K562 (cell line): ENCODE data around the gene IL27RA. TPM values are rescaled to one million over a fixed set of nuclear protein-coding genes. Genes with fewer than 3 reads are reported as not detected.

ENCODE experiments used
- BRD9 ChIP-seq: fragments of 450-650 bp; IDR thresholded peaks from 2 replicates; pipeline ENCODE4 v1.6.1; 2018; ENCODE audit warnings: low read depth; ENCODE audit not compliant: partially characterized antibody
- CBX1 ChIP-seq: sonication (generic); IDR thresholded peaks from 2 replicates; pipeline ENCODE4 v1.6.1; 2016; ENCODE audit warnings: antibody characterized with exemption, low read depth, mild to moderate bottlenecking
- CHD2 ChIP-seq: IDR thresholded peaks from 2 replicates; pipeline ENCODE4 v1.6.1; 2011; ENCODE audit warnings: low read depth, low read length
- CTBP1 ChIP-seq: fragments of 450-650 bp; IDR thresholded peaks from 2 replicates; pipeline ENCODE4 v1.6.1; 2016; ENCODE audit warnings: borderline replicate concordance
- DPF2 ChIP-seq: fragments of 450-650 bp; IDR thresholded peaks from 2 replicates; pipeline ENCODE4 v1.6.1; 2016
- EGR1 ChIP-seq: fragments of 450-650 bp; conservative IDR thresholded peaks from 2 replicates; pipeline ENCODE4 v1.6.1; 2017; ENCODE audit warnings: mild to moderate bottlenecking
- EP300 ChIP-seq: IDR thresholded peaks from 2 replicates; pipeline ENCODE4 v1.6.1; 2012; ENCODE audit warnings: low read length, improper control_type of control experiment
- FIP1L1 ChIP-seq: fragments of 200-400 bp; formaldehyde crosslinking; IDR thresholded peaks from 2 replicates; pipeline ENCODE4 v1.6.1; 2018; ENCODE audit warnings: mild to moderate bottlenecking, low read depth, low read length; ENCODE audit not compliant: poor library complexity, severe bottlenecking
- FOSL1 ChIP-seq: fragments of 200-800 bp; sonication (Bioruptor generic); conservative IDR thresholded peaks from 2 replicates; pipeline ENCODE4 v1.6.1; 2016; ENCODE audit warnings: missing genetic modification characterization, missing compliant biosample characterization
- FOXA3 ChIP-seq, 2 experiments: fragments of 450-650 bp in 1 of 2; sonication (generic) in 1 of 2; formaldehyde crosslinking; IDR thresholded peaks in 1 of 2; conservative IDR thresholded peaks in 1 of 2; 2 replicates each; pipeline versions ENCODE4 v1.4.0 to v1.8.0; 2020 to 2022; ENCODE audit warnings: mild to moderate bottlenecking in 2 of 2, missing genetic modification reagents in 1 of 2
- KAT8 ChIP-seq: fragments of 450-650 bp; IDR thresholded peaks from 2 replicates; pipeline ENCODE4 v1.6.1; 2016; ENCODE audit warnings: low read depth, mild to moderate bottlenecking
- NCOA4 ChIP-seq: fragments of 450-650 bp; IDR thresholded peaks from 2 replicates; pipeline ENCODE4 v1.6.1; 2018; ENCODE audit warnings: mild to moderate bottlenecking; ENCODE audit not compliant: partially characterized antibody
- NFE2 ChIP-seq: IDR thresholded peaks from 2 replicates; pipeline ENCODE4 v1.6.1; 2014; ENCODE audit warnings: antibody characterized with exemption, low read depth
- PTTG1 ChIP-seq: fragments of 450-650 bp; IDR thresholded peaks from 2 replicates; pipeline ENCODE4 v1.6.1; 2016; ENCODE audit warnings: low read depth, mild to moderate bottlenecking, missing genetic modification characterization, missing compliant biosample characterization
- RAD21 ChIP-seq, 2 experiments: fragments of 250-450 bp in 1 of 2; fragments of 450-650 bp in 1 of 2; sonication (Bioruptor Pico) in 1 of 2; formaldehyde crosslinking in 1 of 2; IDR thresholded peaks in 1 of 2; conservative IDR thresholded peaks in 1 of 2; 2 replicates each; pipeline versions ENCODE4 v1.4.0 to v1.8.0; 2020 to 2022; ENCODE audit warnings: mild to moderate bottlenecking in 2 of 2, moderate library complexity in 1 of 2
- RBFOX2 ChIP-seq: fragments of 200-400 bp; formaldehyde crosslinking; IDR thresholded peaks from 2 replicates; pipeline ENCODE4 v1.6.1; 2017; ENCODE audit warnings: low read depth, mild to moderate bottlenecking, low read length, moderate library complexity
- SIN3B ChIP-seq: fragments of 450-650 bp; IDR thresholded peaks from 2 replicates; pipeline ENCODE4 v1.6.1; 2017; ENCODE audit warnings: low read depth, mild to moderate bottlenecking, moderate library complexity
- STAT5B ChIP-seq: fragments of 250-450 bp; sonication (Bioruptor Pico); IDR thresholded peaks from 2 replicates; pipeline ENCODE4 v1.8.0; 2021; ENCODE audit warnings: mild to moderate bottlenecking, inconsistent platforms
- TAL1 ChIP-seq: fragments of 450-650 bp; IDR thresholded peaks from 2 replicates; pipeline ENCODE4 v1.6.1; 2016; ENCODE audit warnings: mild to moderate bottlenecking
- WHSC1 ChIP-seq: IDR thresholded peaks from one replicate; pipeline ENCODE4 v1.6.1; 2012; ENCODE audit warnings: low read length, control low read depth, inconsistent platforms
- ZNF695 ChIP-seq: fragments of 450-650 bp; formaldehyde crosslinking; IDR thresholded peaks from 2 replicates; pipeline ENCODE4 v1.4.0; 2020; ENCODE audit warnings: mild to moderate bottlenecking, moderate library complexity
- ZNF780A ChIP-seq: fragments of 250-450 bp; sonication (Bioruptor Pico); IDR thresholded peaks from 2 replicates; pipeline ENCODE4 v1.5.0; 2021; ENCODE audit warnings: mild to moderate bottlenecking
- ZSCAN32 ChIP-seq: fragments of 450-650 bp; formaldehyde crosslinking; IDR thresholded peaks from 2 replicates; pipeline ENCODE4 v1.4.0; 2020; ENCODE audit warnings: mild to moderate bottlenecking, moderate library complexity
- polyA plus RNA-seq, 8 experiments: library from polyadenylated mRNA; depleted of rRNA in 4 of 8; stranded (reverse) in 5 of 8; unstranded in 3 of 8; fragments of >200 nt; fragmentation: Nextera tagmentation in 2 of 8; fragmentation: Illumina TruSeq in 1 of 8; extraction: Ambion mirVana in 2 of 8; extraction: Trizol in 1 of 8; gene quantifications; 2 replicates each; pipeline versions ENCODE4 v1.2.1 to v1.2.3, GENCODE V29; 2011 to 2014; ENCODE audit warnings: inconsistent platforms in 1 of 8, missing spikeins in 1 of 8
- total RNA-seq, 7 experiments: library from RNA; depleted of rRNA in 6 of 7; stranded (reverse); fragments of >200 nt in 6 of 7; fragmentation: Illumina TruSeq in 2 of 7; extraction: Trizol in 2 of 7; gene quantifications; 2 replicates each; pipeline versions ENCODE4 v1.2.1 to v1.2.3, GENCODE V29; 2011 to 2021; ENCODE audit warnings: low replicate concordance in 1 of 7
- TF ChIP-seq, protein P1 (sequence below): fragments of 250-450 bp; sonication (Bioruptor Pico); IDR thresholded peaks from 2 replicates; pipeline ENCODE4 v1.9.0; 2021; ENCODE audit warnings: mild to moderate bottlenecking, inconsistent platforms
- TF ChIP-seq, protein P2 (sequence below): fragments of 250-450 bp; sonication (Bioruptor Pico); IDR thresholded peaks from 2 replicates; pipeline ENCODE4 v1.8.0; 2021; ENCODE audit warnings: moderate library complexity, mild to moderate bottlenecking, inconsistent platforms
- TF ChIP-seq, protein P3 (sequence below): IDR thresholded peaks from 2 replicates; pipeline ENCODE4 v1.6.1; 2011; ENCODE audit not compliant: insufficient read length; ENCODE audit errors: extremely low read depth

Gene IL27RA
- total and polyA plus RNA-seq, 9 of the 15 experiments (the other 6 are each of a cell fraction or from before 2014, with no cell fraction given) = 1.9 to 15.9 (median 12.0) TPM

DNA sequence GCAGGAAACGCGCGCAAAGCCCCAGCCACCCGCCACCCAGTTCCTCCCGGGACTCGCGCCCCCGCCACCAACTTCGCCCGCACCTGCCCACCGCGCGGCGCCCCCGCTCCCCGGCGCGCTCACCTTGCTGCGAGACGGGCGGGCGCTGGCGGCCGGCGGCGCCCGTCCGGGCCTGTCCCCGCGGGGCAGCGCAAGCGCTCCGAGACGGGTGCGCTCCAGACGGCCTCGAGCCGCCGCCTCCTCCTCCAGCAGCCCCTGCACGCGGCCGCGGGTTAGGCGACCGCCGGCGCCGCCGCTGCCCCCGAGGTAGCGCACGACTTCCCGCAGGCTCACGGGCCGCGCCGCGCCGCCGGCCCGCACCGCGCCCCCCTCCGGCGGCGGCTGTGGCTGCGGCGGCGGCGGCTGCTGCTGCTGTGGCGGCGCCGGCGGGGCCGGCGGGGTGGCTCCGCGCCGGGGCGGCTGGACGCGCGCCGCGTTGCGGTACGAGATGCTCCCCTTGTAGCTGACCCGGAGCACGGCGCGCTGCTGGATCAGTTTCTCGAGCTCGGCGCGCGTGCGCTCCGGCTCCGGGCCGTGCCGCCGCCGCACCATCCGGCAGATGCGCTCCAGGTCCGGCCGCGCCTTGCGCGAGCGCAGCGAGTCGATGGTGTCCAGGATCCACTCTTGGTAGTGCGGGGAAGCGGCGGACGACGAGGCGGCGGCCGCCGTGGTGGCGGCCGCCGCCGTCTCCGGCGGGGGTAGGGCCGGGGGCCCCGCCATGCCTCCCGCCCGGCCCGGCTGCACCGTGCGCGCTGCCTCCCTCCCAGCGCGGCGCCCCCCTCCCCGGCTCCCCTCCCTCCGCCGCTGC, 58.3 kb downstream of the IL27RA start (continued):
- TF ChIP-seq ZNF695 (CRISPR knock-in tag) (no peak), NFE2 (no peak), EGR1 (0 out of 2 replicates have a peak, but pooled peaks have one; percentile 13), BRD9 (no peak), EP300 (no peak), FOSL1 (tag) (peak; percentile 22; the same call in 1 of the 2 replicates), ZNF780A (CRISPR knock-in tag) (no peak), SIN3B (0 out of 2 replicates have a peak, but pooled peaks have one; percentile 28), RBFOX2 (peak; percentile 63), DPF2 (no peak), KAT8 (no peak), NCOA4 (no peak), FIP1L1 (peak; percentile 29), TAL1 (no peak), CTBP1 (peak; percentile 94), STAT5B (CRISPR knock-in tag) (no peak), WHSC1 (no peak), PTTG1 (tag) (no peak), FOXA3 (CRISPR knock-in tag; conservative IDR thresholded peaks at IDR 0.05 in 1 of 2, IDR thresholded peaks at IDR 0.05 in 1 of 2) (no peak), RAD21 (CRISPR knock-in tag; conservative IDR thresholded peaks at IDR 0.05 in 1 of 2, IDR thresholded peaks at IDR 0.05 in 1 of 2) (peak in 1 of 2 experiments; percentile 3; a peak in 1 of 4 replicates), CBX1 (no peak), CHD2 (no peak), ZSCAN32 (CRISPR knock-in tag) (no peak)
- TF ChIP-seq, protein P1, sequence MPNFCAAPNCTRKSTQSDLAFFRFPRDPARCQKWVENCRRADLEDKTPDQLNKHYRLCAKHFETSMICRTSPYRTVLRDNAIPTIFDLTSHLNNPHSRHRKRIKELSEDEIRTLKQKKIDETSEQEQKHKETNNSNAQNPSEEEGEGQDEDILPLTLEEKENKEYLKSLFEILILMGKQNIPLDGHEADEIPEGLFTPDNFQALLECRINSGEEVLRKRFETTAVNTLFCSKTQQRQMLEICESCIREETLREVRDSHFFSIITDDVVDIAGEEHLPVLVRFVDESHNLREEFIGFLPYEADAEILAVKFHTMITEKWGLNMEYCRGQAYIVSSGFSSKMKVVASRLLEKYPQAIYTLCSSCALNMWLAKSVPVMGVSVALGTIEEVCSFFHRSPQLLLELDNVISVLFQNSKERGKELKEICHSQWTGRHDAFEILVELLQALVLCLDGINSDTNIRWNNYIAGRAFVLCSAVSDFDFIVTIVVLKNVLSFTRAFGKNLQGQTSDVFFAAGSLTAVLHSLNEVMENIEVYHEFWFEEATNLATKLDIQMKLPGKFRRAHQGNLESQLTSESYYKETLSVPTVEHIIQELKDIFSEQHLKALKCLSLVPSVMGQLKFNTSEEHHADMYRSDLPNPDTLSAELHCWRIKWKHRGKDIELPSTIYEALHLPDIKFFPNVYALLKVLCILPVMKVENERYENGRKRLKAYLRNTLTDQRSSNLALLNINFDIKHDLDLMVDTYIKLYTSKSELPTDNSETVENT (CRISPR knock-in tag) = no peak
- TF ChIP-seq, protein P2, sequence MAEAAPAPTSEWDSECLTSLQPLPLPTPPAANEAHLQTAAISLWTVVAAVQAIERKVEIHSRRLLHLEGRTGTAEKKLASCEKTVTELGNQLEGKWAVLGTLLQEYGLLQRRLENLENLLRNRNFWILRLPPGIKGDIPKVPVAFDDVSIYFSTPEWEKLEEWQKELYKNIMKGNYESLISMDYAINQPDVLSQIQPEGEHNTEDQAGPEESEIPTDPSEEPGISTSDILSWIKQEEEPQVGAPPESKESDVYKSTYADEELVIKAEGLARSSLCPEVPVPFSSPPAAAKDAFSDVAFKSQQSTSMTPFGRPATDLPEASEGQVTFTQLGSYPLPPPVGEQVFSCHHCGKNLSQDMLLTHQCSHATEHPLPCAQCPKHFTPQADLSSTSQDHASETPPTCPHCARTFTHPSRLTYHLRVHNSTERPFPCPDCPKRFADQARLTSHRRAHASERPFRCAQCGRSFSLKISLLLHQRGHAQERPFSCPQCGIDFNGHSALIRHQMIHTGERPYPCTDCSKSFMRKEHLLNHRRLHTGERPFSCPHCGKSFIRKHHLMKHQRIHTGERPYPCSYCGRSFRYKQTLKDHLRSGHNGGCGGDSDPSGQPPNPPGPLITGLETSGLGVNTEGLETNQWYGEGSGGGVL (CRISPR knock-in tag) = no peak
- TF ChIP-seq, protein P3, sequence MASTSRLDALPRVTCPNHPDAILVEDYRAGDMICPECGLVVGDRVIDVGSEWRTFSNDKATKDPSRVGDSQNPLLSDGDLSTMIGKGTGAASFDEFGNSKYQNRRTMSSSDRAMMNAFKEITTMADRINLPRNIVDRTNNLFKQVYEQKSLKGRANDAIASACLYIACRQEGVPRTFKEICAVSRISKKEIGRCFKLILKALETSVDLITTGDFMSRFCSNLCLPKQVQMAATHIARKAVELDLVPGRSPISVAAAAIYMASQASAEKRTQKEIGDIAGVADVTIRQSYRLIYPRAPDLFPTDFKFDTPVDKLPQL = no peak
